Raji (cell line): ENCODE results near the gene GJA10.

Source experiments
- POLR2A ChIP-seq: IDR thresholded peaks from 2 replicates; pipeline ENCODE4 v1.6.1; 2011; ENCODE audit warnings: low read depth, low read length, control low read depth; ENCODE audit not compliant: insufficient read depth

Gene GJA10

DNA sequence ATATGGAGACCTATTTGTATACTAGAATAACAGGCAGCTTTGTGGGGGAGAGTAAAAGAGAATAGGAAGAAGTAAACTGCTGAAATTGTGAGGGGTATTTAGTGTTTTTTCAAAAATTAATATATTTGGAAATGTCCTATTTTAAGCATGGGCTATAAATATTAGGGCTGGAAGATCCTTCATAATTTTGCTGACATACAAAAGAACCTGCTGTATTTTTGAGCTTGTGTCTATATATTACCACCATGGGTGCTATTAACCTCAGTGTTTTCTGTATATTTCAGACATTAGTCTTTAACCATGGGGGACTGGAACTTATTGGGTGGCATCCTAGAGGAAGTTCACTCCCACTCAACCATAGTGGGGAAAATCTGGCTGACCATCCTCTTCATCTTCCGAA is at the start of gene GJA10:
Gene GJA10 (plus strand): TSS at position 301 of the 400 bp plus-strand sequence. CDS start 0 bp downstream, at position 301.
- no peak for TF ChIP-seq POLR2A

- no peak for TF ChIP-seq POLR2A
Measured at GRCh38 chr6:89853068-89853467, 41.2 kb upstream of the GJA10 start.

DNA sequence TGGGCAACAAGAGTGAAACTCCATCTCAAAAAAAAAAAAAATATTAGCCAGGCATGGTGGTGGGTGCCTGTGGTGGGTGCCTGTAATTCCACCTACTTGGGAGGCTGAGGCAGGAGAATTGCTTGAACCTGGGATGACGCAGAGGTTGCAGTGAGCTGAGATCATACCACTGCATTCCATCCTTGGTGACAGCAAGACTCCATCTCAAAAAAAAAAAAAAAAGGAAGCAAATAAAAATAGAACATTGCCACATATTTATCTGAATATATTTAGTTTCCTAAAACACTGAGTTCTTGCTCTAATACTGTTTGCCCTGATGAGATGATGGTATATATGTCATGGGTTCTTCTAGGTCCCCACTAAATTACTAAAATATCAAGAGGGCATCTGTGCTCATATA is 36.2 kb upstream of the GJA10 start:
- TF ChIP-seq POLR2A: no peak

DNA sequence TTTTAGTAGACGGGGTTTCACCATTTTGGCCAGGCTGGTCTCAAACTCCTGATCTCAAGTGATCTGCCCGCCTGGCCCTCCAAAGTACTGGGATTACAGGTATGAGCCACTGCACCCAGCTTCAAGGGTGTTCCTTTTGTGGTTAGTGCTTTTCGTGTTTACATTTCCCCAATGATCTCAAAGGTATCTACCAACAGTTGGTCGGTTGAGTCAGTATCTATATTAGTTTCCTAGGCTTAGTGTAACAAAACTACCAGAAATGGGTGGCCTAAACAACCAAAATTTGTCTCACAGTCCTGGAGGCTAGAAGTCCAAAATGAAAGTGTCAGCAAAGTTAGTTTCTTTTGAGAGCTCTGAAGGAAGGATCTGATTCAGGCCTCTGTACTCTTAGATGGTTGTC is 34.5 kb upstream of the GJA10 start:
- no peak for TF ChIP-seq POLR2A

DNA sequence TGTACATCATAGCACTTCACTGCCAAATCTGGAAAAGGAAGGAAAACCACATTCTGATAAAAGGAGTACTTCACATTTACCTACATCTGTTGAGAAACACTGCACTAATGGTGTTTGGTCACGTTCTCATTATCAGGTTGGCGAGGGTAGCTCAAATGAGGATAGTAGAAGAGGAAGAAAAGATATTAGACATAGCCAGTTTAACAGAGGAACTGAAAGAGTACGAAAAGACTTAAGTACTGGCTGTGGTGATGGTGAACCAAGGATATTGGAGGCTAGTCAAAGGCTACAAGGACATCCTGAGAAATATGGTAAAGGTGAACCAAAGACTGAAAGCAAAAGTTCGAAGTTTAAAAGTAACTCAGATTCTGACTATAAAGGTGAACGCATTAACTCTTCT is 32.0 kb upstream of the GJA10 start:
- no peak for TF ChIP-seq POLR2A

DNA sequence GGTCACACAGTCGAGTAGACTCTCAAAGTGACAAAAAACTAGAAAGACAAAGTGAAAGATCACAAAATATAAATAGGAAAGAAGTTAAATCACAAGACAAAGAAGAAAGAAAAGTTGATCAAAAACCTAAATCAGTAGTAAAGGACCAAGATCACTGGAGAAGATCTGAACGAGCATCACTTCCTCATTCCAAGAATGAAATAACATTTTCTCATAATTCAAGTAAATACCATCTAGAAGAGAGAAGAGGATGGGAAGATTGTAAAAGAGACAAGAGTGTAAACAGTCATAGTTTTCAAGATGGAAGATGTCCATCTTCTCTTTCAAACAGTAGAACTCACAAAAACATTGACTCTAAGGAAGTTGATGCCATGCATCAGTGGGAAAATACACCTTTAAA is 31.6 kb upstream of the GJA10 start:
- no peak for TF ChIP-seq POLR2A

GRCh38 chr6:89866024-89866678 is 28.1 kb upstream of the GJA10 start:
- TF ChIP-seq POLR2A: no peak

GRCh38 chr6:89873721-89874120 is 20.5 kb upstream of the GJA10 start:
- TF ChIP-seq POLR2A: no peak

DNA sequence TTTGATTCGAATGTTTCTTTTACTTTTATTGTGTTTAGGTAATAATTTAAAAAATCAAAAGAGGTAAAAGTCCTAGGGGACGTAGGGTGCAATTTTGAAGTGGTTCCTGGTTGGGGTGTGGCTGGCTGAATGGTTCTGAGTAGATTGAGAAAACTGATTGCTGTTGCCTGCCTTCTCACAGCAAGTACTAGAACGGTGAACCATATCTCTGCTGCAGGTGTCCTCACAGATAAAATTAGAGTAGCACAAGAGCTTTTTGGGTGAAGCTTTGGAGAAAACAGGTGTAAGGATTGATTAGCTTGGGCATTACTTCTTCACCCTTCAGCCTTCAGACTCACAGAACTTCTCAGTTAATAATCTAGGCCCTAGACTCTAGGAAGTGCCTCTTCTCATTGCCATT is 19.8 kb upstream of the GJA10 start:
- TF ChIP-seq POLR2A: no peak

- no peak for TF ChIP-seq POLR2A
Measured at GRCh38 chr6:89886378-89887120, 7.7 kb upstream of the GJA10 start.

- no peak for TF ChIP-seq POLR2A
Measured at GRCh38 chr6:89887452-89888137, 6.7 kb upstream of the GJA10 start.

DNA sequence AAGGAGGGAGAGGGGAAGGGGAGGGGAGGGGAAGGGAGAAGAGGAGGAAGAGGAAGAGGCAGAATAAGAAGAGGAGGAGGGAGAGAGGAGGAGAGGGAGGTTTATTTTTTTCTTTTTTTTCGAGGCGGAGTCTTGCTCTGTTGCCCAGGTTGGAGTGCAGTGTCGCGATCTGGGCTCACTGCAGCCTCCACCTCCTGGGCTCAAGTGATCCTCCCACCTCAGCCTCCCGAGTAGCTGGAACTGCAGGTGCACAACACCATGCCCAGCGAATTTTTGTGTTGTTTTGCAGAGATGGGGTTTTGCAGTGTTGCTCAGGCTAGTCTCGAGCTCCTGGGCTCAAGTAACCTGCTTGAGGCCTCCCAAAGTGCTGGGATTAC is 6.1 kb upstream of the GJA10 start:
- no peak for TF ChIP-seq POLR2A

DNA sequence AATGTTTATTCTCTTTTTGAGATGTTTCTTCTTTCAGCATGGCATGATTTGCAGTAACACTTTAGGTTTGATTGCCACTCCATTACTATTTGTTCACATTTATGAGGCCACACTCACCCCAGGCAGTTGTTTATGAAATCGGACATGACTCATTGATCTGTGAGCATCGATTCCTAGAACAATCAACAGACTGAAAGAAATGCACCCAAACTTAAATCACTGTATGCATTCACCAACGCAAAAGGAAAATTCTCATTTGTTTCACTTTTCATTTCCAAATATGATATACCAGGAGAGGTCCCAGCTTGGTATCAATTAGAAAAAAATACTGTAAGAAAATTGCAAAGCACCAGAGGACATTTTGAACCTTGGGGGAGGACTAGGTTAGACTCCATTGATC is 5.4 kb upstream of the GJA10 start:
- no peak for TF ChIP-seq POLR2A

DNA sequence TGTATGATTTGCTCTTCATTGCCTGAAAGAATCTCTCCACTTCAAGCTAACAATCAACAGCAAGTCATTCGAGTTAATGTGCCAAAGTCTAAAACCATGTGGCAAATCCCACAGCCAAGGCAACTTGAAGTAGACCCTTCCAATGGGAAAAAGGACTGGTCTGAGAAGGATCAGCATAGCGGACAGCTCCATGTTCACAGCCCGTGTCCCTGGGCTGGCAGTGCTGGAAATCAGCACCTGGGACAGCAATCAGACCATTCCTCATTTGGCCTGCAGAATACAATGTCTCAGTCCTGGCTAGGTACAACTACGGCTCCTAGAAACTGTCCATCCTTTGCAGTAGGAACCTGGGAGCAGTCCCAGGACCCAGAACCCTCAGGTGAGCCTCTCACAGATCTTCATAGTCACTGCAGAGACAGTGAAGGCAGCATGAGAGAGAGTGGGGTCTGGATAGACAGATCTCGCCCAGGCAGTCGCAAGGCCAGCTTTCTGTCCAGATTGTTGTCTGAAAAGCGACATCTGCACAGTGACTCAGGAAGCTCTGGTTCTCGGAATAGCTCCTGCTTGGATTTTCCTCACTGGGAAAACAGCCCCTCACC is 1.1 kb downstream of the GJA10 start:
- TF ChIP-seq POLR2A: no peak

- TF ChIP-seq POLR2A: no peak
Measured at GRCh38 chr6:89910902-89911240, 16.6 kb downstream of the GJA10 start.
